ENCODE data around the gene DGKD. TPM values are rescaled to one million over a fixed set of nuclear protein-coding genes. Genes with fewer than 3 reads are reported as not detected.
A peak's percentile ranks its signal among the peaks of the same experiment; 100 is the strongest.

The DGKD gene
- total and polyA plus RNA-seq, 2 donors (not counting 1 experiment from before 2014, with no cell fraction given): 6.0 to 9.9 TPM

GRCh38 chr2:233414273-233414654 lies 60.0 kb downstream of the DGKD start:
- Histone ChIP-seq H3K27ac (ENCODE audit: insufficient read depth, low read length) (no peak overlapping the region), H4K20me1 (ENCODE audit: control insufficient read depth, extremely low read depth, insufficient read depth, low read length) (no peaks in the 10 kb centered on the region), H3K9ac (ENCODE audit: insufficient read depth, low read length) (no peak overlapping the region), H3K36me3 (ENCODE audit: control insufficient read depth, insufficient read depth, low read length) (no peaks in the 10 kb centered on the region), H3K79me2 (ENCODE audit: control insufficient read depth, insufficient read depth, low read length) (no peaks in the 10 kb centered on the region), H3K4me1 (ENCODE audit: control insufficient read depth, extremely low read depth, insufficient read depth, low read length) (peaks cover 14% of the 10 kb centered on the region), H3K9me3 (ENCODE audit: control insufficient read depth, insufficient read depth, low read depth, low read length) (no peaks in the 10 kb centered on the region), H2AFZ (ENCODE audit: low read length) (no peak overlapping the region), H3K27me3 (ENCODE audit: control insufficient read depth, insufficient read depth, low read length) (no peaks in the 10 kb centered on the region), H3K4me2 (ENCODE audit: extremely low read depth, insufficient read depth, low read length) (no peak overlapping the region), H3K4me3 (replicated peaks in 1 of 4; ENCODE audit: control extremely low read depth in 1 of 4, insufficient read depth in 1 of 4, low read depth in 3 of 4, low read length in 4 of 4) (no peak overlapping the region)
- DNase-seq (ENCODE audit: low read depth in 2 of 2): peak in 1 of 2 donors; percentile 73
- TF ChIP-seq CTCF (conservative IDR thresholded peaks at IDR 0.05 in 1 of 2, IDR thresholded peaks at IDR 0.05 in 1 of 2; ENCODE audit: low read depth in 1 of 2, low read length in 2 of 2): no peak
- TF ChIP-seq EZH2 (IDR thresholded peaks at IDR 0.05; ENCODE audit: low read length, missing control alignments): no peak

GRCh38 chr2:233414777-233415570 lies 60.7 kb downstream of the DGKD start:
- no peak overlapping the region for H3K4me2 ChIP-seq (ENCODE audit: extremely low read depth, insufficient read depth, low read length)
- DNase-seq (ENCODE audit: low read depth in 2 of 2): peak; percentile 42 to 79

GRCh38 chr2:233416199-233416598 lies 61.9 kb downstream of the DGKD start:
- no peaks in the 10 kb centered on the region for H3K27me3 ChIP-seq (ENCODE audit: control insufficient read depth, insufficient read depth, low read length)
- no peak for DNase-seq (ENCODE audit: low read depth in 2 of 2)
- no peak overlapping the region for H3K9ac ChIP-seq (ENCODE audit: insufficient read depth, low read length)
- H3K9me3 ChIP-seq (ENCODE audit: control insufficient read depth, insufficient read depth, low read depth, low read length): no peaks in the 10 kb centered on the region
- TF ChIP-seq EZH2 (IDR thresholded peaks at IDR 0.05; ENCODE audit: low read length, missing control alignments) (no peak), CTCF (conservative IDR thresholded peaks at IDR 0.05 in 1 of 2, IDR thresholded peaks at IDR 0.05 in 1 of 2; ENCODE audit: low read depth in 1 of 2, low read length in 2 of 2) (no peak)
- no peaks in the 10 kb centered on the region for H3K79me2 ChIP-seq (ENCODE audit: control insufficient read depth, insufficient read depth, low read length)
- H3K4me1 ChIP-seq (ENCODE audit: control insufficient read depth, extremely low read depth, insufficient read depth, low read length): peaks cover 22% of the 10 kb centered on the region
- H3K4me2 ChIP-seq (ENCODE audit: extremely low read depth, insufficient read depth, low read length): no peak overlapping the region
- H4K20me1 ChIP-seq (ENCODE audit: control insufficient read depth, extremely low read depth, insufficient read depth, low read length): no peaks in the 10 kb centered on the region
- no peak overlapping the region for H3K4me3 ChIP-seq (replicated peaks in 1 of 4; ENCODE audit: control extremely low read depth in 1 of 4, insufficient read depth in 1 of 4, low read depth in 3 of 4, low read length in 4 of 4)
- H2AFZ ChIP-seq (ENCODE audit: low read length): no peak overlapping the region
- H3K27ac ChIP-seq (ENCODE audit: insufficient read depth, low read length): no peak overlapping the region
- no peaks in the 10 kb centered on the region for H3K36me3 ChIP-seq (ENCODE audit: control insufficient read depth, insufficient read depth, low read length)

More at GRCh38 chr2:233414777-233415570, 60.7 kb downstream of the DGKD start:
- peaks cover 20% of the 10 kb centered on the region for H3K4me1 ChIP-seq (ENCODE audit: control insufficient read depth, extremely low read depth, insufficient read depth, low read length)
- no peak overlapping the region for H3K4me3 ChIP-seq (replicated peaks in 1 of 4; ENCODE audit: control extremely low read depth in 1 of 4, insufficient read depth in 1 of 4, low read depth in 3 of 4, low read length in 4 of 4)
- no peaks in the 10 kb centered on the region for H3K79me2 ChIP-seq (ENCODE audit: control insufficient read depth, insufficient read depth, low read length)
- no peak overlapping the region for H3K9ac ChIP-seq (ENCODE audit: insufficient read depth, low read length)
- H3K36me3 ChIP-seq (ENCODE audit: control insufficient read depth, insufficient read depth, low read length): no peaks in the 10 kb centered on the region
- H3K9me3 ChIP-seq (ENCODE audit: control insufficient read depth, insufficient read depth, low read depth, low read length): no peaks in the 10 kb centered on the region
- H3K27ac ChIP-seq (ENCODE audit: insufficient read depth, low read length): no peak overlapping the region
- TF ChIP-seq EZH2 (IDR thresholded peaks at IDR 0.05; ENCODE audit: low read length, missing control alignments): no peak
- TF ChIP-seq CTCF (conservative IDR thresholded peaks at IDR 0.05 in 1 of 2, IDR thresholded peaks at IDR 0.05 in 1 of 2; ENCODE audit: low read depth in 1 of 2, low read length in 2 of 2): no peak
- no peaks in the 10 kb centered on the region for H4K20me1 ChIP-seq (ENCODE audit: control insufficient read depth, extremely low read depth, insufficient read depth, low read length)
- no peaks in the 10 kb centered on the region for H3K27me3 ChIP-seq (ENCODE audit: control insufficient read depth, insufficient read depth, low read length)
- H2AFZ ChIP-seq (ENCODE audit: low read length): no peak overlapping the region

Data from fibroblast of lung (primary cell).